ENCODE measurements around the gene SLAMF9. TPM values are rescaled to one million over a fixed set of nuclear protein-coding genes. Genes with fewer than 3 reads are reported as not detected.

SLAMF9 gene
- total RNA-seq, 2 experiments from 2014 or later: not detected

GRCh38 chr1:159986531-159986930 is 32.5 kb upstream of the SLAMF9 start:
- intact Hi-C loops (cut with micrococcal nuclease): no loop called here
- no peak overlapping the region for H3K4me3 Mint-ChIP-seq
- no peak for DNase-seq
- H3K27ac Mint-ChIP-seq: no peak overlapping the region
- peaks cover 4% of the 10 kb centered on the region for H3K4me1 Mint-ChIP-seq (ENCODE audit: low read depth)
- H3K36me3 Mint-ChIP-seq (ENCODE audit: low read depth): no peaks in the 10 kb centered on the region
- H3K9me3 Mint-ChIP-seq: no peaks in the 10 kb centered on the region
- no peaks in the 10 kb centered on the region for H3K27me3 Mint-ChIP-seq (ENCODE audit: low read depth)
- CTCF ChIA-PET: interaction anchor here (1.5 kb wide), 1 partner anchor 19 kb away, joined by 3 read pairs; no protein-coding TSS in a partner anchor

DNA sequence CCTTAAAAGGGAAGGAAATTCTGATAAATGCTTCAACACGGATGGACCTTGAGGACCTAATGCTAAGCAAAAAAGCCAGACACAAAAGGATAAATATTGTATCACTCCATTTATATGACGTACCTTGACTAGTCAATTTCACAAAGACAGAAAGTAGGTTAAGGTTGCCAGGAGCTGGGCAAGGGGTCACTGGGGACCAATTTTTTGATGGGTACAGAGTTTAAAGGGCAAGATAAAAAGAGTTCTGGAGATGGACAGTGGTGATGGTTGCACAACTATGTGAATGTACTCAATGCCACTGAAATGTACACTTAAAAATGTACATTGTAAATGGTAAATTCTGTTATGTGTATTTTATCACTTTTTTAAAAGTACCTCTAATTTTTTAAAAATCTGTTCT is 32.1 kb upstream of the SLAMF9 start:
- CTCF ChIA-PET: interaction anchor here (1.5 to 4.4 kb wide), 2 partner anchors 20 to 21 kb away, joined by 3 to 18 read pairs; no protein-coding TSS in a partner anchor
- intact Hi-C loops (cut with micrococcal nuclease): no loop called here
- Mint-ChIP-seq H3K36me3 (ENCODE audit: low read depth) (no peaks in the 10 kb centered on the region), H3K27ac (no peak overlapping the region), H3K4me3 (no peak overlapping the region), H3K4me1 (ENCODE audit: low read depth) (no peaks in the 10 kb centered on the region), H3K27me3 (ENCODE audit: low read depth) (no peaks in the 10 kb centered on the region), H3K9me3 (no peaks in the 10 kb centered on the region)
- no peak for DNase-seq

DNA sequence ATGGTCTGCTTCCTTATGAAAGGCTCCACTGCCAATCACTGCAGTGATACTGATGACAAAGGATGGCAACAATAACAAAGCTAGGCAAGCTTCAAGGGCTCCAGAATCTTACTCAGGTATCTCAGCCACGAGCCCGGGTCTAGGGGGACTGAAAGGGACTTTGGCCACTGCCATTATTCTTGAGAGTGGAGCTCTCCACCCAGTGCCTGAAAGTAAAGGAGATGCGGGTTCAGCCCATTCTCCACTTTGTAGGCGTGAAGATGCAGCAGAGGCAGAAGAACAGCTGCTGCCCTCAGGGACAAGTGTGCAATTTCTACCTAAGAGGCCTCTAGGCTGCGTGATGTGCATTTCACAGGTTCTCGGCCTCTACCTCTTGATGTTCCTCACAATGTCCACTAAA is 31.4 kb upstream of the SLAMF9 start:
- DNase-seq: no peak
- CTCF ChIA-PET: interaction anchor here (4.4 kb wide), 1 partner anchor 22 kb away, joined by 18 read pairs; no protein-coding TSS in a partner anchor
- H3K27ac Mint-ChIP-seq: no peak overlapping the region
- H3K9me3 Mint-ChIP-seq: no peaks in the 10 kb centered on the region
- H3K4me3 Mint-ChIP-seq: no peak overlapping the region
- H3K4me1 Mint-ChIP-seq (ENCODE audit: low read depth): no peaks in the 10 kb centered on the region
- intact Hi-C loops (cut with micrococcal nuclease): no loop called here
- H3K27me3 Mint-ChIP-seq (ENCODE audit: low read depth): no peaks in the 10 kb centered on the region
- H3K36me3 Mint-ChIP-seq (ENCODE audit: low read depth): no peaks in the 10 kb centered on the region

GRCh38 chr1:159983681-159984080 is 29.6 kb upstream of the SLAMF9 start:
- H3K4me1 Mint-ChIP-seq (ENCODE audit: low read depth): no peaks in the 10 kb centered on the region
- no peak overlapping the region for H3K27ac Mint-ChIP-seq
- H3K36me3 Mint-ChIP-seq (ENCODE audit: low read depth): no peaks in the 10 kb centered on the region
- H3K9me3 Mint-ChIP-seq: no peaks in the 10 kb centered on the region
- CTCF ChIA-PET: interaction anchor here (4.4 kb wide), 1 partner anchor 24 kb away, joined by 18 read pairs; no protein-coding TSS in a partner anchor
- DNase-seq: no peak
- H3K27me3 Mint-ChIP-seq (ENCODE audit: low read depth): no peaks in the 10 kb centered on the region
- intact Hi-C loops (cut with micrococcal nuclease): no loop called here
- H3K4me3 Mint-ChIP-seq: no peak overlapping the region

DNA sequence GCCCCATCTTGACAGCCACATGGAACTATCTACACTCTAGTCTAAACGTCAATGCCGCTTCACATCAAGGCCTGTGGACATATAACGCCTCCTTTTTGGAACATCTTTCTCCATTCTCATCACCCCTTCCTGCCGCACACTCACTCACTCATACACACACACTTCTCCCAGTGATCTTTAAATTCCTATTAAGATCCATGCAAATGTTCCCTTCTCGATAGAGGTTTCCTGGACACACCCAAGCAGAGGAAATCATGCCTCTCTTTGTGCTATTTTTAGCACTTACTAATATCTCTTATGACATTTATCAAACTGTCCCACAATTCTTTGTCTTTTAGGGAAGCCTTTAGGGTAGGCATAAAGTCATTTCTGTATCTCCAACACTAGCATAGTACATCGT is 28.2 kb upstream of the SLAMF9 start:
- intact Hi-C loops (cut with micrococcal nuclease): no loop called here
- no peak overlapping the region for H3K4me3 Mint-ChIP-seq
- CTCF ChIA-PET: interaction anchor here (4.4 kb wide), 1 partner anchor 25 kb away, joined by 18 read pairs; no protein-coding TSS in a partner anchor
- H3K9me3 Mint-ChIP-seq: no peaks in the 10 kb centered on the region
- H3K27me3 Mint-ChIP-seq (ENCODE audit: low read depth): no peaks in the 10 kb centered on the region
- H3K27ac Mint-ChIP-seq: no peak overlapping the region
- DNase-seq: no peak
- H3K4me1 Mint-ChIP-seq (ENCODE audit: low read depth): no peaks in the 10 kb centered on the region
- no peaks in the 10 kb centered on the region for H3K36me3 Mint-ChIP-seq (ENCODE audit: low read depth)

DNA sequence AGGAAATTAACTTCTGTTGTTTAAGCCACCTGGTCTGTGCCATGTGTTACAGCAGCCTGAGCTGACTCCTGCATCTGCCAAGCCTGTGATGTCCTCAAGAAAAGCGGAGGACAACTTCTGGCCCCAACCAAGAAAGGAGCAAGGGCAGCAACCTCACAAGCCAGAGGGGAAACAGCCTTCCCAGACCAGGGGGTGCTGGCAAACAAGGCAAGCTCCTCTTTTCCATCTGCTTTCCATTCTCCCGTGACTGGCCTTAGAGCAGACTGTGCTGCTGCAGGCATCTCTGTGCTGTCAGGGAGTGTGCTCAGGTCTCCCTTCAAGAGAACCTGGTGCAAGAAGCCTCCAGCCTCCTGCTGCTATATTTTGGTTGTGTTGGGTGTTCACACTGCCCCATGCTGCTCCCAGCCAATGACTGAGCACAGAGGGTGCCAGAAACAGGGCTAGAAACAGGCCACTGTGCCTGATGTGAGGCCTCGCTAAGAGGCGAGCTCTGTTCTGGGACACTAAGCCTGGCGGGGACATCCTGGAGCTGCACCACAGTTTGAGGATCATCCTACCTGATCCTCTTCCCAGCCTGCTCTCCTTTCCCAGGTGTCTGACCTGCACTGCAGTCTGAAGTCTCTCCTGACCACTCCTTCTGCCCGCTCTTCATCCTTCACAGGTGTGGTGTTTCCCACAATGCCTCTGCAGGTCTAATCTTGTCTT is 27.5 kb upstream of the SLAMF9 start:
- CTCF ChIA-PET: interaction anchor here (4.4 kb wide), 1 partner anchor 26 kb away, joined by 18 read pairs; no protein-coding TSS in a partner anchor
- Mint-ChIP-seq H3K36me3 (ENCODE audit: low read depth) (no peaks in the 10 kb centered on the region), H3K27me3 (ENCODE audit: low read depth) (no peaks in the 10 kb centered on the region), H3K4me1 (ENCODE audit: low read depth) (no peaks in the 10 kb centered on the region), H3K27ac (no peak overlapping the region), H3K9me3 (no peaks in the 10 kb centered on the region), H3K4me3 (no peak overlapping the region)
- no peak for DNase-seq
- intact Hi-C loops (cut with micrococcal nuclease): no loop called here

- Mint-ChIP-seq H3K4me3 (no peak overlapping the region), H3K9me3 (no peaks in the 10 kb centered on the region), H3K27ac (no peak overlapping the region), H3K4me1 (ENCODE audit: low read depth) (no peaks in the 10 kb centered on the region), H3K36me3 (ENCODE audit: low read depth) (no peaks in the 10 kb centered on the region), H3K27me3 (ENCODE audit: low read depth) (no peaks in the 10 kb centered on the region)
- intact Hi-C loops (cut with micrococcal nuclease): no loop called here
- no peak for DNase-seq
- CTCF ChIA-PET: interaction anchor here (0.6 kb wide), 1 partner anchor 23 kb away, joined by 3 read pairs; no protein-coding TSS in a partner anchor
Observed at GRCh38 chr1:159980786-159981185, 26.7 kb upstream of the SLAMF9 start.

- Mint-ChIP-seq H3K4me1 (ENCODE audit: low read depth) (no peaks in the 10 kb centered on the region), H3K27ac (no peak overlapping the region), H3K36me3 (ENCODE audit: low read depth) (no peaks in the 10 kb centered on the region), H3K4me3 (no peak overlapping the region), H3K9me3 (no peaks in the 10 kb centered on the region), H3K27me3 (ENCODE audit: low read depth) (no peaks in the 10 kb centered on the region)
- intact Hi-C loops (cut with micrococcal nuclease): no loop called here
- CTCF ChIA-PET: interaction anchor here (0.6 kb wide), 1 partner anchor 22 kb away, joined by 3 read pairs; no protein-coding TSS in a partner anchor
- DNase-seq: no peak
Observed at GRCh38 chr1:159980076-159980475, 26.0 kb upstream of the SLAMF9 start.

DNA sequence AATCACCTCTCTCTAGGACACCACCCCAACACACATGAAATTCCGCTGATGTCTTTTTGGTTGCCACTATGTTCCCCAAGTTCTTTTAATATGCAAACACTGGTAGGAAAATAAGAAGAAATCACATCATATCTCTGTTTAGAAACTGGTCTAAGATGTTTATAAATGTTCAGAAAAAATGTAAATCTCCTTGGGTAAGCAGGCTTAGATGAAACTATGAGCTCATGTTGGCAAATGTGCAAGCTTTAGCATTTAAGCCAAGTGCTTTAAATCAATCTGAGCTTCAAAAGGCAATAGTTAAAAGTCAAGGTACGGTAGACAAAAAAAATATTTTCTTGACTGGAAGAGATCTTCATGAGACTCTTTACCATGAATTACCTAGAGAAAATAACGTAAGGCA is 25.2 kb upstream of the SLAMF9 start:
- no peaks in the 10 kb centered on the region for H3K9me3 Mint-ChIP-seq
- H3K4me1 Mint-ChIP-seq (ENCODE audit: low read depth): no peaks in the 10 kb centered on the region
- DNase-seq: no peak
- no peak overlapping the region for H3K4me3 Mint-ChIP-seq
- H3K36me3 Mint-ChIP-seq (ENCODE audit: low read depth): no peaks in the 10 kb centered on the region
- CTCF ChIA-PET: interaction anchor here (0.6 to 1.0 kb wide), 2 partner anchors 86 to 856 kb away, joined by 3 to 4 read pairs; no protein-coding TSS in a partner anchor
- no peak overlapping the region for H3K27ac Mint-ChIP-seq
- intact Hi-C loops (cut with micrococcal nuclease): no loop called here
- no peaks in the 10 kb centered on the region for H3K27me3 Mint-ChIP-seq (ENCODE audit: low read depth)

DNA sequence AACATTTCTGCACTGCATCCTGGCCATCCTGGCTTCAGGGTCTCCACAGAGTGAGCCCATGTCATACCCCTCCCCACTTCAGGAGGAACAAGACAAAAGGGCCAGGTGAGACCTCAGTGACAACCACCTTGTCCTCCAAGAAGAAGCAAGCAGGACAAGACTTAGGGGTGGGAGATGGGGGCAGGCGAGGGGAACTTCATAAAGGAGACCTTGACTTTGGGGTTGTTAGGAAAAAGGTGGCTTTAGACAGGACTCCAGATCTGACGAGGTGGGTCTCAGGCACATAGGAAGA is 24.0 kb upstream of the SLAMF9 start:
- H3K4me3 Mint-ChIP-seq: no peak overlapping the region
- intact Hi-C loops (cut with micrococcal nuclease): no loop called here
- H3K27me3 Mint-ChIP-seq (ENCODE audit: low read depth): no peaks in the 10 kb centered on the region
- H3K27ac Mint-ChIP-seq: no peak overlapping the region
- H3K4me1 Mint-ChIP-seq (ENCODE audit: low read depth): no peaks in the 10 kb centered on the region
- H3K36me3 Mint-ChIP-seq (ENCODE audit: low read depth): no peaks in the 10 kb centered on the region
- CTCF ChIA-PET: interaction anchor here (0.5 to 1.1 kb wide), 2 partner anchors 92 to 1531 kb away, joined by 3 to 6 read pairs; partner anchors contain the start of gene KCNJ10
- no peaks in the 10 kb centered on the region for H3K9me3 Mint-ChIP-seq
- DNase-seq: no peak

DNA sequence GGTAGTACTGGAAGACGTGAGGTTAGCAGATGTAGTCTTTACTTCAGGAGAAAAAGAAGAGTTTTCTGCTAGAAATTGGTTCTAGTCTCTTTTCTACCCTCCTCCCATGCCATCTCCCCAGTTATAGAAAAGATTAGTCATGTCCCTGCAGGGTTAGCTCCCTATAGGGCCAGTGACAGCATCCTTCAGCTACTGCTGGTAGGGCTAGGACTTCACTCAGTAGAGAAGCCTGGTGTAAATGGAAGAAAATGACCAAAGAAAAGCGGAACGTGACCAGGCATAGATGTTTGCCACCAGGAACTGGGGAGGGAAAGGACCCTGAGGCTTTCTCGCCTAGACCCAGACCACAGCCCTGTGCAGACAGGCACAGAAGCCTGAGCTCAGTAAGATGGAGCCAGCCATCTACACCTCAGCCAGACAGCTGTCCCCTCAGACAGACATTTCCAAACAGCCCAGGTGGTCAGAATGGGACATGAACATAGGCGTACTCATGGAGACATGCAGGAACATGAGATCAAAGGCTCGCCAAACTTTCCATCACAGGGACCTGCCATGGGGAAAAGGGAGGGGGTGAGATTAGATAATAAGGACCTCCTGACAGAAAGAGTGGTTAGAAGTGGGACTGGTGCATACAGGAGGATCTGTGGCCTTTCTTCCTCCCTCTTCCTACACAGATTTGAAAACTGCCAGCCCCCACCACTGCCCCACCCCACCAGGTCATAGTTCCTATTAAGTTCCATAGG is 23.5 kb upstream of the SLAMF9 start:
- Mint-ChIP-seq H3K9me3 (no peaks in the 10 kb centered on the region), H3K36me3 (ENCODE audit: low read depth) (no peaks in the 10 kb centered on the region)

DNA sequence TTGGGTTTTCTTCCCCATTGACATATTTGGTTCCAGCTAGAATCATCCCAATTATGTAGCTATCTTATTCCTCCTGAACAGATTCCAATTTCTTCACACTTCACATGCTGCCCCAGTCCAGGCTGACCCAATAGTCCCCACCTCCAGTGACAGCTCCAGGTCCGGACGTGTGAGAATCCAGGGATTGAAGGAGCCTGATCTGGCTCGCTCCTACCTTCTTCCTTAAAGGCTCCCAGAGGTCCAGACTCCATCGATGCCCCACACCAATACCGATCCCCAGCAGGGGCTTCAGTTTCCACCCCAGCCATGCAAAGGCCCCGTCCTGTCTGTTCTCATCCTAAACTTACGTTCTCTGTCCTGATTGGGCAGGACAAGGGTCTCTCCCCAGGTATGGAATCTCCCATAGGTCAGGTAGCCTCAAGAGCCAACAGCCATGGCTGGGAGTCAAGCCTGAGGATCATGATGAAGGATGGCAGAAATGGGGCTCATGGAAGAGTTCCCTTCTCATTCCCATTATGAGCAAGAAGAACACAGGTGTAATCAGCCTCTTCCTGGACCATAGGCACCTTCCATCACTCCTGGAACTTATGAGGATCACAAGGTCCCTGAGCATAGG is 20.4 kb upstream of the SLAMF9 start:
- Mint-ChIP-seq H3K36me3 (ENCODE audit: low read depth) (no peaks in the 10 kb centered on the region), H3K4me1 (ENCODE audit: low read depth) (no peaks in the 10 kb centered on the region), H3K27ac (no peak overlapping the region), H3K4me3 (no peak overlapping the region), H3K9me3 (no peaks in the 10 kb centered on the region), H3K27me3 (ENCODE audit: low read depth) (no peaks in the 10 kb centered on the region)
- intact Hi-C loops (cut with micrococcal nuclease): no loop called here
- CTCF ChIA-PET: no interaction called here
- DNase-seq: no peak

More for the DNA sequence above, 23.5 kb upstream of the SLAMF9 start:
- intact Hi-C loops (cut with micrococcal nuclease): no loop called here
- Mint-ChIP-seq H3K27me3 (ENCODE audit: low read depth) (no peaks in the 10 kb centered on the region), H3K27ac (no peak overlapping the region), H3K4me3 (no peak overlapping the region), H3K4me1 (ENCODE audit: low read depth) (no peaks in the 10 kb centered on the region)
- no peak for DNase-seq
- CTCF ChIA-PET: interaction anchor here (0.5 to 1.5 kb wide), 6 partner anchors 30 to 1531 kb away, joined by 3 to 6 read pairs (median 3); partner anchors contain the start of genes DUSP23 and KCNJ10
